Right lobe of liver (tissue), 4 donors: ENCODE results near the gene A4GALT.

Experiments used
- CTCF ChIP-seq, 4 donors: fragments of 200-600 bp in 3 of 4; fragments of 450-650 bp in 1 of 4; IDR thresholded peaks; one replicate each; pipeline versions ENCODE4 v1.5.1 to v1.8.0; 2016 to 2022; ENCODE audit warnings: antibody characterized with exemption in 4 of 4, mild to moderate bottlenecking in 2 of 4
- POLR2A ChIP-seq: fragments of 450-650 bp; IDR thresholded peaks from one replicate; pipeline ENCODE4 v1.6.1; 2017; ENCODE audit warnings: antibody characterized with exemption, mild to moderate bottlenecking
- donor health status: DM: no; HTN: no; CAD: no.
- donor health status: DM: no; HTN: no; CAD: no.
- donor health status: DM: no; HTN: yes; CAD: no.

DNA sequence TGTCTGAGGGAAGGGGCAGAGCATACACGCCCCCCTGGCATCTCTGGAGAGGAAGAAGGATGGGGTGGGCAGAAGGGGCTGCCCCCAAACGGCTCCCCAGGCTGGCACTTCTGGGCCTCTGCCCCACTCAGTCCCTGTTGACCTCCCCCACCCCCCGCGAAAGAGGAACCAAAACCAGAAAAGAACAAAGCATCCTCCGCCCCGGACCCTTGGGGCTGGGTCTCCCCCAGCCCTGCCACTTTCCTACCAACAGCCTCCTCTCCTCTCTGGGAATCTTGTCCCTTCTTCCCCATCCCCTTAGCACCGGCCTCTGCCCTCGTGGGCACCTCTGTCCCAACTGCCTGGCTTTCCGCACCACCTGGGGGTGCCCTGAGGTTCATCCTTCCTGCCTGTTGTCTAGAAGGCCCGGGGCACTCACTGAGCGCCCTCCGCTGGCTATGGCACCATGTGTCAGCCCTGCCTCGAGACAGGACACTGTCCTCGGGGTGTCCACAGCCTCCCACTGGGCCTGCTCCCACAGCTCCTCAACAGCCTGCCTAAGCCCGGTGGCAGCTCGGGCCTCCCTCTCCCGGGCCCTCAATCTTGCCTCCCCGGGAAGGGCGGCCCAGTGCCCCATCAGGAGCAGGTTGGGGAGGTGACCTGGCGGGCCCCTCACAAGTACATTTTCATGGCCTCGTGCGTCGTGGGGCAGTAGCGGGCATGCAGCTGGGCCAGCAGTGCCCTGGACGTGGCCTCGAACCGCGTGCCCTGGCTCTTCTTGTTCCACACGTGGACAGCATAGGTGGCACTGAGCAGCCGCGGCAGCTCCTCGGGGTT, 28.2 kb downstream of the A4GALT start:
- TF ChIP-seq POLR2A (no peak), CTCF (IDR thresholded peaks at IDR 0.05) (no peak)
